Calu3 (cell line): ENCODE measurements around the gene MT1E. TPM values are rescaled to one million over a fixed set of nuclear protein-coding genes. Genes with fewer than 3 reads are reported as not detected.
"Not testable (repeated sequence)": the region's sequence is repeated elsewhere in the genome, so short reads cannot be mapped to it uniquely, and the experiment has no call there.

Experiments
- BruUV-seq: library from RNA; stranded (reverse); fragments of 400-500 nt; replicated peaks from 2 replicates; lab custom pipeline; 2021; lab: Mats Ljungman, UMichigan
- CTCF ChIA-PET: fragments of 300-600 bp; sonication (Branson Sonifier 250); formaldehyde crosslinking; loops from one replicate; lab custom pipeline; 2022; ENCODE audit warnings: antibody characterized with exemption; lab: Charles Lee
- DNase-seq: peaks from one replicate; pipeline ENCODE4 v3.0.0; 2022
- H3K27ac Mint-ChIP-seq: one replicate; pipeline ENCODE4 v1.8.0; 2022; ENCODE audit warnings: mixed read lengths; ENCODE audit not compliant: unreplicated experiment
- H3K27me3 Mint-ChIP-seq: one replicate; pipeline ENCODE4 v1.8.0; 2022; ENCODE audit warnings: mixed read lengths; ENCODE audit not compliant: unreplicated experiment
- H3K36me3 Mint-ChIP-seq: one replicate; pipeline ENCODE4 v1.8.0; 2022; ENCODE audit warnings: mild to moderate bottlenecking, moderate library complexity, mixed read lengths; ENCODE audit not compliant: insufficient read depth, unreplicated experiment
- H3K4me1 Mint-ChIP-seq: one replicate; pipeline ENCODE4 v1.8.0; 2022; ENCODE audit warnings: mild to moderate bottlenecking, low read depth, mixed read lengths; ENCODE audit not compliant: unreplicated experiment
- H3K4me3 Mint-ChIP-seq: one replicate; pipeline ENCODE4 v1.8.0; 2022; ENCODE audit warnings: mild to moderate bottlenecking, low read depth, moderate library complexity, mixed read lengths; ENCODE audit not compliant: unreplicated experiment
- H3K9me3 Mint-ChIP-seq: one replicate; pipeline ENCODE4 v1.8.0; 2022; ENCODE audit warnings: low read depth, mixed read lengths; ENCODE audit not compliant: unreplicated experiment
- intact Hi-C: fragments of 100-400 bp; cut with micrococcal nuclease; formaldehyde crosslinking; loops from one replicate; pipeline ENCODE4 v1.10.0; 2022; ENCODE audit not compliant: unreplicated experiment
- total RNA-seq: library from RNA; stranded (reverse); gene quantifications from 2 replicates; pipeline ENCODE4 v1.2.3, GENCODE V29; 2022
- TF ChIP-seq, protein P1 (sequence below): fragments of 200-600 bp; IDR thresholded peaks from one replicate; pipeline ENCODE4 v1.8.0; 2022; ENCODE audit warnings: antibody characterized with exemption; ENCODE audit not compliant: unreplicated experiment

The MT1E gene
- total RNA-seq, 1 experiment from 2014 or later = not detected

DNA sequence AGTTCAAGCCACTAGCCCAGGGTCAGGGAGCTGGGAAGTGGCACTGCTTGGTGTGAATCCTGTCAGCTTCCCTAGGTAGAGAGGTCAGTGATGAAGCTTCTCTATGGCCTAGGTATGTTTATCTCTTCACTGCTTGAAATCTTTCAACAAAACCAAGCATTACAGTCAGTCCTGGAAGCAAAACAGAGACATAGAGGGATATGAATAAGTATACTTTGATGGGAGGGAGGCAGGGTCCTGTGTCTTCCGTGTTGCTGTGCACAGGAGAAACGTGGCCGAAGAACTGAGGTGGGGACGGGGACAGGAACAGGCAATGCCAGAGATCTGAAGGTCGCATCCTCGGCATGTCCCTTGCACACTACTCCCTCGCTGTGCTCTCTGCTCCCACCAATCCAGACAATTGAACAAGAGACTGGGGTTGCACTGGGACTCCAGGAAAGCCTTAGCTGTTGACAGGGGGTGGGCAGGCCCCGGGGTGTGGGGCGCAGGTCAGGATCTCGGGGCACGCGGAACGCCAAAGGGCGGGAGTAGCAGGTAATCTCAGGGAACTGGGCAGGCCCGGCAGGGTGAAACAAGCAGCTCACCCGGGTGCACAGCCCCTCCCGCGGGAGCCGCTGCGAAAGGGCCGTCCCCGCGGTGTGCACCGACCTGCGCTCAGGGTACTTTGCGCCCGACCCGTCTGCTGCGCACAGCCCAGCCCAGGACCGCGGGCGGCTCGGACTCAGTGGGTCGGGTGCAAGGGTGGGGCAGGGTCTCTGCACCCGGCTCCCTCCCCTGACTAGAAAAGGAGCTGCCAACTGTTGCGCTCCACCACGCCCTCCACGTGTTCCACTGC is 43.6 kb downstream of the MT1E start, which contains the start of gene MT1H:
MT1H (plus strand) TSS at position 810 of the 835 bp plus-strand sequence. CDS start 71 bp downstream, outside the sequence.
- H3K27me3 Mint-ChIP-seq = peaks cover 100% of the 10 kb centered on the region
- H3K9me3 Mint-ChIP-seq = no peaks in the 10 kb centered on the region
- CTCF ChIA-PET = interaction anchor here (0.8 kb wide), 1 partner anchor 9 kb away, joined by 3 read pairs; no protein-coding TSS in a partner anchor
- no peak within 1 kb of the TSS for H3K27ac Mint-ChIP-seq
- H3K4me3 Mint-ChIP-seq = no peak within 1 kb of the TSS
- no peak for DNase-seq
- TF ChIP-seq, protein P1, sequence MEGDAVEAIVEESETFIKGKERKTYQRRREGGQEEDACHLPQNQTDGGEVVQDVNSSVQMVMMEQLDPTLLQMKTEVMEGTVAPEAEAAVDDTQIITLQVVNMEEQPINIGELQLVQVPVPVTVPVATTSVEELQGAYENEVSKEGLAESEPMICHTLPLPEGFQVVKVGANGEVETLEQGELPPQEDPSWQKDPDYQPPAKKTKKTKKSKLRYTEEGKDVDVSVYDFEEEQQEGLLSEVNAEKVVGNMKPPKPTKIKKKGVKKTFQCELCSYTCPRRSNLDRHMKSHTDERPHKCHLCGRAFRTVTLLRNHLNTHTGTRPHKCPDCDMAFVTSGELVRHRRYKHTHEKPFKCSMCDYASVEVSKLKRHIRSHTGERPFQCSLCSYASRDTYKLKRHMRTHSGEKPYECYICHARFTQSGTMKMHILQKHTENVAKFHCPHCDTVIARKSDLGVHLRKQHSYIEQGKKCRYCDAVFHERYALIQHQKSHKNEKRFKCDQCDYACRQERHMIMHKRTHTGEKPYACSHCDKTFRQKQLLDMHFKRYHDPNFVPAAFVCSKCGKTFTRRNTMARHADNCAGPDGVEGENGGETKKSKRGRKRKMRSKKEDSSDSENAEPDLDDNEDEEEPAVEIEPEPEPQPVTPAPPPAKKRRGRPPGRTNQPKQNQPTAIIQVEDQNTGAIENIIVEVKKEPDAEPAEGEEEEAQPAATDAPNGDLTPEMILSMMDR = no peak
- BruUV-seq = no TSS peak
- H3K36me3 Mint-ChIP-seq = no peaks in the 10 kb centered on the region
- H3K4me1 Mint-ChIP-seq = no peaks in the 10 kb centered on the region
- intact Hi-C loops = no loop called here

DNA sequence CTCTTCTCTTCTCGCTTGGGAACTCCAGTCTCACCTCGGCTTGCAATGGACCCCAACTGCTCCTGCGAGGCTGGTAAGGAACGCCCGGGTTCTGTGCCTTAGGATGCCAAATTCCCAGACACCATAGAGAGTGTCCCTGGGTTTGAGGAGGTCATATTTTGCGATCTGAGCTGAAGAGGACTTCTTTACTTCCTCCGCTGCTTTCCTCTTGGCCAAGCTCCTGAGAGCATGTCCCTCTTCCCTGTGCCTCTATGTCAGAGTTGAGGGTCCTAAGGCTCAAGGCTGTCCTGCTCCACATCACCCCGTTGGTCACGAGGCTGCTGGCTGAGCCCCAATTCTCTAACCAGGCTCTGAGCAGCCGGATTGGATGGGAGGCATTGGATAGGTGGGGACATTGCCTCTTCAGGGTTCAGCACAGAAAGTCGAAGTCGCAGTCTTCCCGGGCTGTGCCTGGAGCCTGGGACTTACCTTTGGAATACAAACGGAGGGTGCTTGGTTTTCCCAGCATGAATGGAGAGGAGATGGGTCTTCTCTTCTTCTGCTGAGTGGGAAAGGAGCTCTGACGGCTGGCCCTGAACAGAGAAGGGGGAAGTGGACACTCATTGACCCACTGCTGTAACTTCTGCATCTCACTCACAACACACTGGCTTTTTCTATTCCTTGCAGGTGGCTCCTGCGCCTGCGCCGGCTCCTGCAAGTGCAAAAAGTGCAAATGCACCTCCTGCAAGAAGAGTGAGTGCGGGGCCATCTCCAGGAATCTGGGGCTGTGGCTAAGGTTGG is 44.4 kb downstream of the MT1E start:
- intact Hi-C loops = no loop called here
- BruUV-seq = no TSS peak
- Mint-ChIP-seq H3K36me3 (no peaks in the 10 kb centered on the region), H3K27ac (no peak overlapping the region), H3K4me3 (no peak overlapping the region), H3K27me3 (peaks cover 100% of the 10 kb centered on the region), H3K4me1 (no peaks in the 10 kb centered on the region), H3K9me3 (no peaks in the 10 kb centered on the region)
- CTCF ChIA-PET = no interaction called here
- no peak for DNase-seq
- TF ChIP-seq, protein P1 = no peak

DNA sequence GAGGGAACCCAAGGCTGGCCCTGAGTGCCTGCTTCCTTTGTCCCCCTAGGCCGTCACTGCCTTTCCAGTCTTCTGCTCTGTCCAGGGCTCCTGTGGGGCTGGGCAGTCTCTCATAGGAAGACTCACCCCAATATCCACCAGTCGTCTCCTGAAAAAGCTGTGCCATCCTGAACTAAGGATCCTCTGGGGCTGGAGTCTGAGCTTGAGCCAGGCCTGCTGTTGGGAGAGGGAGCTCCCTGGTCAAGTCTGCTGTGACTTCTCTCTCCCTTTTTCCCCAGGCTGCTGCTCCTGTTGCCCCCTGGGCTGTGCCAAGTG is 45.0 kb downstream of the MT1E start:
- DNase-seq = no peak
- no TSS peak for BruUV-seq
- TF ChIP-seq, protein P1 = no peak
- Mint-ChIP-seq H3K9me3 (no peaks in the 10 kb centered on the region), H3K36me3 (no peaks in the 10 kb centered on the region), H3K4me3 (no peak overlapping the region), H3K4me1 (no peaks in the 10 kb centered on the region), H3K27ac (no peak overlapping the region), H3K27me3 (peaks cover 100% of the 10 kb centered on the region)
- intact Hi-C loops = no loop called here
- CTCF ChIA-PET = no interaction called here

GRCh38 chr16:56671691-56672090 is 46.1 kb downstream of the MT1E start:
- CTCF ChIA-PET = interaction anchor here (1.2 kb wide), 1 partner anchor 71 kb away, joined by 6 read pairs; no protein-coding TSS in a partner anchor
- H3K36me3 Mint-ChIP-seq, H3K4me1 Mint-ChIP-seq, BruUV-seq, H3K4me3 Mint-ChIP-seq, DNase-seq, H3K27ac Mint-ChIP-seq, H3K9me3 Mint-ChIP-seq, intact Hi-C loops: not testable (repeated sequence)
- peaks cover 100% of the 10 kb centered on the region for H3K27me3 Mint-ChIP-seq

DNA sequence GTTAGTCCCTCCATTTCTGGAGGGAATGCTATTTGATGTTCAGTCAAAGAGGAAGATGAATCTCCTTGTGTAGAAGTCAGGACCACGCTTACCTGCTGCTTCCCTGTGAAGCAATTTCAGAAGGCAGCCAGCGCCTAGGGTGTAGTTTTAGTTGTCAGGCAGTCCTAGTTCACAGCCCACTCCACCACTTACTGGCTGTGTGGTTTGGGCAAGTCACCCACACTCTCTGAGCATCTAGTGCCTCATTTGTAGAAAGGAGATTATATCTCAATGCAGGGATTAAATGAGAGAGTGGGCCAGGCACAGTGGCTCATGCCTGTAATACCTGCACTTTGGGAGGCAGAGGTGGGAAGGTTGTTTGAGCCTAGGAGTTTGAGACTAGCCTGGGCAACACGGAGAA is 46.6 kb downstream of the MT1E start:
- H3K36me3 Mint-ChIP-seq, H3K4me1 Mint-ChIP-seq, BruUV-seq, DNase-seq, H3K27ac Mint-ChIP-seq, H3K9me3 Mint-ChIP-seq, intact Hi-C loops, H3K4me3 Mint-ChIP-seq: not testable (repeated sequence)
- CTCF ChIA-PET = interaction anchor here (1.2 kb wide), 1 partner anchor 71 kb away, joined by 6 read pairs; no protein-coding TSS in a partner anchor
- H3K27me3 Mint-ChIP-seq = peaks cover 100% of the 10 kb centered on the region
